GM12891 (cell line): ENCODE measurements around the gene ATXN1L.

Experiments
- POLR2A ChIP-seq: IDR thresholded peaks from 2 replicates; pipeline ENCODE4 v1.6.1; 2011; ENCODE audit warnings: low read depth, low read length, control low read depth
- POLR2AphosphoS5 ChIP-seq: IDR thresholded peaks from 2 replicates; pipeline ENCODE4 v1.6.1; 2011; ENCODE audit warnings: low read depth, low read length, control low read depth
- POU2F2 ChIP-seq: IDR thresholded peaks from 2 replicates; pipeline ENCODE4 v1.6.1; 2011; ENCODE audit warnings: low read depth, mild to moderate bottlenecking, control low read depth, low read length, moderate library complexity

GRCh38 chr16:71904239-71904638 is 58.5 kb downstream of the ATXN1L start:
- no peak for TF ChIP-seq POLR2A
- no peak for TF ChIP-seq POLR2AphosphoS5
- TF ChIP-seq POU2F2, result no peak
